Endodermal cell (in vitro differentiated cells): ENCODE results near the gene NXT1. TPM values are rescaled to one million over a fixed set of nuclear protein-coding genes. Genes with fewer than 3 reads are reported as not detected.

ENCODE experiments used
- DNase-seq: peaks from one replicate; pipeline ENCODE4 v3.0.0-alpha.2; 2017
- H3K27ac ChIP-seq: 2 replicates; pipeline ENCODE4 v1.5.1; 2013; ENCODE audit warnings: mild to moderate bottlenecking, low read depth, low read length, moderate library complexity
- H3K27me3 ChIP-seq: 2 replicates; pipeline ENCODE4 v1.6.1; 2013; ENCODE audit warnings: mild to moderate bottlenecking, low read length, moderate library complexity; ENCODE audit not compliant: insufficient read depth, control insufficient read depth, poor library complexity, severe bottlenecking
- H3K36me3 ChIP-seq: 2 replicates; pipeline ENCODE4 v1.7.0; 2013; ENCODE audit warnings: mild to moderate bottlenecking, low read length, moderate library complexity; ENCODE audit not compliant: control insufficient read depth, insufficient read depth
- H3K4me1 ChIP-seq: one replicate; pipeline ENCODE4 v1.7.0; 2013; ENCODE audit warnings: low read length; ENCODE audit not compliant: control insufficient read depth, insufficient read depth
- H3K4me3 ChIP-seq: 2 replicates; pipeline ENCODE4 v1.5.1; 2013; ENCODE audit warnings: mild to moderate bottlenecking, low read length, moderate library complexity
- H3K9ac ChIP-seq: 2 replicates; pipeline ENCODE4 v1.6.1; 2013; ENCODE audit warnings: mild to moderate bottlenecking, low read length, moderate library complexity; ENCODE audit not compliant: poor library complexity, severe bottlenecking; ENCODE audit errors: extremely low read depth
- H3K9me3 ChIP-seq: 2 replicates; pipeline ENCODE4 v1.6.1; 2013; ENCODE audit warnings: mild to moderate bottlenecking, low read length, moderate library complexity; ENCODE audit not compliant: control insufficient read depth
- H3K27ac Mint-ChIP-seq: 2 replicates; pipeline ENCODE4 v1.8.0; 2020; ENCODE audit warnings: mixed read lengths
- H3K27me3 Mint-ChIP-seq: 2 replicates; pipeline ENCODE4 v1.8.0; 2021; ENCODE audit warnings: mild to moderate bottlenecking, mixed read lengths; ENCODE audit not compliant: insufficient read depth
- H3K36me3 Mint-ChIP-seq: 2 replicates; pipeline ENCODE4 v1.8.0; 2020; ENCODE audit warnings: low read depth, mixed read lengths
- H3K4me1 Mint-ChIP-seq: 2 replicates; pipeline ENCODE4 v1.8.0; 2020; ENCODE audit warnings: mixed read lengths
- H3K4me3 Mint-ChIP-seq: 2 replicates; pipeline ENCODE4 v1.8.0; 2020; ENCODE audit warnings: mild to moderate bottlenecking, moderate library complexity, mixed read lengths
- H3K9me3 Mint-ChIP-seq: 2 replicates; pipeline ENCODE4 v1.8.0; 2020; ENCODE audit warnings: mild to moderate bottlenecking, mixed read lengths
- WGBS, 2 experiments: methylation state at CpG; one replicate each; pipeline versions ENCODE4 v1.1.5 to v1.1.7; 2013; ENCODE audit warnings: missing lambda C conversion rate in 2 of 2, mixed read lengths in 1 of 2; ENCODE audit not compliant: insufficient coverage in 1 of 2, insufficient read length in 1 of 2; 5-methylcytosine and 5-hydroxymethylcytosine counted together
- total RNA-seq, 2 donors: library from RNA; stranded (reverse); fragmentation: NEBNext Ultra II Directional in 1 of 2; extraction: Animal tissue kit (Norgen Biotek cat#: 25700) in 1 of 2; gene quantifications; 2 replicates in 1 of 2; 3 replicates in 1 of 2; pipeline ENCODE4 v1.2.1, GENCODE V29; 2021
- TF ChIP-seq, protein P1 (sequence below): fragments of 200-600 bp; sonication (generic); conservative IDR thresholded peaks from 2 replicates; pipeline ENCODE4 v1.5.0; 2021; ENCODE audit warnings: antibody characterized with exemption, mild to moderate bottlenecking

The NXT1 gene
- total RNA-seq, 2 donors from 2014 or later = 16.8 to 19.5 TPM

DNA sequence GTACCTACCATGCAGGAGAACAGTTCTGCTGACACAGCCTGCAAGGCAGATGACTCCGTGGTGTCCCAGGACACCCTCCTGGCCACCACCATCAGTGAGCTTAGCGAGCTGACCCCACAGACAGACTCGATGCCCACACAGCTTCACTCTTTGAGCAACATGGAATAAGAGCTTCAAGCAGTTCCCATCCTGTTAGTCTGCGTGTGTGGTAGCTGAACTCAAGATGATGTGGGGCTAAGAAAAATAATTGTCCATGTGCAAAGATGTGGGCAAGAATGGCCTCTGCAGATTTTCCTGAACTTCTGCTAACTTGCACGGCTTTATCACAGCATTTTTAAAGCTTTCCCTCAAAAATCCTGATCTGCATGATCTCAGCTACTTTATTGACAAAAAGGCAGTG, 19.7 kb downstream of the NXT1 start:
- 92 to 93% methylated on average over 4 to 5 of the region's 5 CpGs for WGBS, 2 experiments
- TF ChIP-seq, protein P1, sequence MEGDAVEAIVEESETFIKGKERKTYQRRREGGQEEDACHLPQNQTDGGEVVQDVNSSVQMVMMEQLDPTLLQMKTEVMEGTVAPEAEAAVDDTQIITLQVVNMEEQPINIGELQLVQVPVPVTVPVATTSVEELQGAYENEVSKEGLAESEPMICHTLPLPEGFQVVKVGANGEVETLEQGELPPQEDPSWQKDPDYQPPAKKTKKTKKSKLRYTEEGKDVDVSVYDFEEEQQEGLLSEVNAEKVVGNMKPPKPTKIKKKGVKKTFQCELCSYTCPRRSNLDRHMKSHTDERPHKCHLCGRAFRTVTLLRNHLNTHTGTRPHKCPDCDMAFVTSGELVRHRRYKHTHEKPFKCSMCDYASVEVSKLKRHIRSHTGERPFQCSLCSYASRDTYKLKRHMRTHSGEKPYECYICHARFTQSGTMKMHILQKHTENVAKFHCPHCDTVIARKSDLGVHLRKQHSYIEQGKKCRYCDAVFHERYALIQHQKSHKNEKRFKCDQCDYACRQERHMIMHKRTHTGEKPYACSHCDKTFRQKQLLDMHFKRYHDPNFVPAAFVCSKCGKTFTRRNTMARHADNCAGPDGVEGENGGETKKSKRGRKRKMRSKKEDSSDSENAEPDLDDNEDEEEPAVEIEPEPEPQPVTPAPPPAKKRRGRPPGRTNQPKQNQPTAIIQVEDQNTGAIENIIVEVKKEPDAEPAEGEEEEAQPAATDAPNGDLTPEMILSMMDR = no peak
- no peaks in the 10 kb centered on the region for H3K9me3 Mint-ChIP-seq
- peaks cover 93% of the 10 kb centered on the region for H3K36me3 ChIP-seq
- no peak overlapping the region for H3K9ac ChIP-seq
- no peaks in the 10 kb centered on the region for H3K9me3 ChIP-seq
- H3K36me3 Mint-ChIP-seq = peaks cover 67% of the 10 kb centered on the region
- no peaks in the 10 kb centered on the region for H3K27me3 ChIP-seq
- H3K4me1 Mint-ChIP-seq = peaks cover 10% of the 10 kb centered on the region
- no peak overlapping the region for H3K4me3 ChIP-seq
- no peak overlapping the region for H3K27ac Mint-ChIP-seq
- H3K27ac ChIP-seq = no peak overlapping the region
- no peak for DNase-seq
- H3K4me3 Mint-ChIP-seq = no peak overlapping the region
- no peaks in the 10 kb centered on the region for H3K27me3 Mint-ChIP-seq
- no peaks in the 10 kb centered on the region for H3K4me1 ChIP-seq

DNA sequence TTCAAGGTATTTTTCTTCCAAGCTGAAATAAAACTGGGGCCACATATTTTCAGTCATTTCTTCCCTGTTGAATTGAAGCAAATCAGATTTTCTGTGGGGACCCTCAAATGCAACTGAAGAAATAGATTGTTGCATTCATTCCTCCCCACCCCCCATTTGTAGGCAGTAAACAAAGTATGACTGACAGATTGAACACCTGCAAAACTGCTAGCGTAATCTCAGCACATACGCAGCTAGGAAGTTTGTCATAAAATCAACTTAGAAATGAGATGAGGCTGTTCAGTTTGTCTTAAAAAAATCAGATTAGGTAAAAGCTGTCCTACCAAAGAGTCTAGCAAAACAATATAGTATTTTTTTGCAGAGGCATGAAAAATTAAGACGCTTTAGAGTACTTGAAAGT, 20.3 kb downstream of the NXT1 start:
- Histone ChIP-seq H3K27ac (no peak overlapping the region), H3K9me3 (no peaks in the 10 kb centered on the region), H3K27me3 (no peaks in the 10 kb centered on the region), H3K4me3 (no peak overlapping the region), H3K4me1 (no peaks in the 10 kb centered on the region), H3K36me3 (peaks cover 94% of the 10 kb centered on the region), H3K9ac (no peak overlapping the region)
- no peaks in the 10 kb centered on the region for H3K27me3 Mint-ChIP-seq
- TF ChIP-seq, protein P1 = no peak
- H3K27ac Mint-ChIP-seq = no peak overlapping the region
- peaks cover 71% of the 10 kb centered on the region for H3K36me3 Mint-ChIP-seq
- H3K9me3 Mint-ChIP-seq = no peaks in the 10 kb centered on the region
- no peak for DNase-seq
- H3K4me3 Mint-ChIP-seq = no peak overlapping the region
- H3K4me1 Mint-ChIP-seq = peaks cover 10% of the 10 kb centered on the region
- WGBS, 2 experiments = 94 to 100% methylated on average over 3 of the region's 3 CpGs

DNA sequence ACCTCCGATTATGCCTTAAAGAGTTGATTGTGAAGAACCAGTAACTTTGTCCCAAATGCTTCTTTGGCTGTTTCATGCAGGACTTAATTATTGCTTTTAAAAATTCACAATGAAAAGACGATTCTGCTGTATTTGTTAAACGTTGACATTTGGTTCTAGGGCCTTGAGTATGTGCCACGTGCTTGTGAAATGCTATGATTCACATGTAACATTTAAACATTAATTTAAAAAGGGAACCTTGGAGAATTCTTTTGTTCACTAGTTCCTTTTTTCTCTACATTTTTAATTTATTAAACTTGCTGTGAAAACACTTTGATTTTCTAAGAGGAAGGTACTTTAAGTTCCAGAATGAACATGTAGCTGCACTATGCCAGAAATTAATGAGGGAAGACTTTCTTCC, 20.9 kb downstream of the NXT1 start:
- Histone ChIP-seq H3K4me1 (no peaks in the 10 kb centered on the region), H3K9ac (no peak overlapping the region), H3K27me3 (no peaks in the 10 kb centered on the region), H3K4me3 (no peak overlapping the region), H3K9me3 (no peaks in the 10 kb centered on the region), H3K27ac (no peak overlapping the region), H3K36me3 (peaks cover 94% of the 10 kb centered on the region)
- no peak overlapping the region for H3K4me3 Mint-ChIP-seq
- H3K27ac Mint-ChIP-seq = no peak overlapping the region
- no peak for DNase-seq
- H3K4me1 Mint-ChIP-seq = peaks cover 6% of the 10 kb centered on the region
- H3K9me3 Mint-ChIP-seq = no peaks in the 10 kb centered on the region
- H3K27me3 Mint-ChIP-seq = no peaks in the 10 kb centered on the region
- TF ChIP-seq, protein P1 = no peak
- WGBS, 2 experiments = 91 to 100% methylated on average over 3 to 4 of the region's 4 CpGs
- H3K36me3 Mint-ChIP-seq = peaks cover 74% of the 10 kb centered on the region
